ENCODE results near the gene GRM6. TPM values are rescaled to one million over a fixed set of nuclear protein-coding genes. Genes with fewer than 3 reads are reported as not detected.

The GRM6 gene
- total RNA-seq, 1 experiment from 2014 or later = not detected

DNA sequence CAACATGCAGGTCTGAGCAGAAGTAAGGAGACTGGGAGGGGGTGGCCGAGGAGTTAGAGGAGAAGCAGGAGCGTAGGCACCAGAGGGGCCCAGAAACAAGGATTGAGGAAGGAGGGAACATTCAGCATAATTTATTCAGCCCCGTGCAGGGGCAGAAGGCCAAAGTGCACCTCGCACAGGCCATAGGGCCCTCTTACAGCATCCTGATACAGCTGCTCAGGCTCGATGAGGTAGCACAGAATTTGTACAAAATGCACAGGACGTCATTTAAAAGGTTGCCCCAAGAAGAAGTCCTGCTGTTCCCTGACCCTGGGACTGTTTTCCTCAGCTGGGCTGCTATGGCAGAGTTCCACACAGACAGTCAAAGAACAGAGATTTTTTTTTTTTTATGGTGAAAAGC is 2.1 kb upstream of the GRM6 start:
- no peak overlapping the region for H3K4me3 Mint-ChIP-seq
- Histone ChIP-seq H3K27me3 (ENCODE audit: insufficient read depth, low read length) (peaks cover 26% of the 10 kb centered on the region), H3K18ac (ENCODE audit: insufficient read length, low read depth, low read length) (no peak overlapping the region), H2BK20ac (ENCODE audit: low read depth, low read length, poor library complexity, severe bottlenecking) (no peak overlapping the region), H2BK120ac (ENCODE audit: low read depth, low read length, poor library complexity, severe bottlenecking) (no peak overlapping the region), H2AFZ (ENCODE audit: low read length) (no peak overlapping the region), H3K56ac (ENCODE audit: insufficient read length, low read depth, low read length) (no peak overlapping the region), H3K27ac (ENCODE audit: insufficient read length, low read depth, low read length) (no peak overlapping the region), H3K9me3 (ENCODE audit: control insufficient read depth, low read depth, low read length) (peaks cover 3% of the 10 kb centered on the region), H3K23ac (ENCODE audit: insufficient read length, low read depth, low read length) (no peak overlapping the region), H3K4me2 (ENCODE audit: insufficient read depth, insufficient read length, low read length) (no peak overlapping the region), H4K91ac (ENCODE audit: insufficient read length, low read depth, low read length) (no peak overlapping the region), H3K4me1 (ENCODE audit: insufficient read depth, low read length) (no peaks in the 10 kb centered on the region), H2AK5ac (ENCODE audit: insufficient read length, low read length) (no peak overlapping the region), H2BK12ac (ENCODE audit: insufficient read length, low read depth, low read length) (no peak overlapping the region), H3K79me2 (ENCODE audit: insufficient read depth, low read length) (no peaks in the 10 kb centered on the region), H4K8ac (replicated peaks; ENCODE audit: insufficient read length, low read depth, low read length) (no peak overlapping the region), H2BK5ac (ENCODE audit: insufficient read length, low read length) (no peak overlapping the region), H3K79me1 (ENCODE audit: insufficient read depth, low read depth, low read length, poor library complexity, severe bottlenecking) (no peaks in the 10 kb centered on the region), H4K5ac (ENCODE audit: insufficient read length, low read depth, low read length) (no peak overlapping the region), H3K23me2 (ENCODE audit: insufficient read length, low read depth, low read length, poor library complexity, severe bottlenecking) (peaks cover 2% of the 10 kb centered on the region), H3K9ac (ENCODE audit: extremely low read depth, insufficient read length, low read length) (no peak overlapping the region), H3K4ac (ENCODE audit: low read depth, low read length) (no peak overlapping the region), H2BK15ac (ENCODE audit: low read depth, low read length) (no peak overlapping the region), H3T11ph (ENCODE audit: low read length) (no peak overlapping the region), H3K14ac (ENCODE audit: insufficient read depth, low read length) (no peak overlapping the region), H4K20me1 (ENCODE audit: control insufficient read depth, insufficient read depth, insufficient read length) (no peaks in the 10 kb centered on the region)
- H3K4me1 Mint-ChIP-seq = peaks cover 5 to 10% of the 10 kb centered on the region in 2 experiments
- no peak for DNase-seq
- H3K27ac Mint-ChIP-seq = no peak overlapping the region
- H3K36me3 Mint-ChIP-seq (ENCODE audit: insufficient read depth in 1 of 3, low read depth in 3 of 3) = peaks cover 0 to 4% (median 3%) of the 10 kb centered on the region in 3 experiments; a peak in 3 of 7 replicates
- H3K9me3 Mint-ChIP-seq = peaks cover 22 to 51% of the 10 kb centered on the region in 2 experiments
- no CpG with 5 or more reads among the region's 6 CpGs for WGBS (ENCODE audit: extremely low coverage, insufficient read length, low lambda C conversion rate)
- TF ChIP-seq CTCF (conservative IDR thresholded peaks at IDR 0.05) = no peak
- peaks cover 66% of the 10 kb centered on the region for H3K27me3 Mint-ChIP-seq (ENCODE audit: low read depth)

All from H9 (cell line).